Peyer's patch (tissue), 4 donors: Measurements from ENCODE around the gene NLRP1. TPM values are rescaled to one million over a fixed set of nuclear protein-coding genes. Genes with fewer than 3 reads are reported as not detected.

Experiments
- DNase-seq, 3 donors: peaks; one replicate each; pipeline ENCODE4 v3.0.0-alpha.2; 2017 to 2019
- H3K27ac ChIP-seq, 4 donors: fragments of 200-600 bp; sonication (generic); one replicate each; pipeline ENCODE4 v1.5.1; 2016 to 2019
- H3K27me3 ChIP-seq, 2 donors: fragments of 200-600 bp; sonication (generic); one replicate each; pipeline ENCODE4 v1.5.1; 2019
- H3K36me3 ChIP-seq, 3 donors: fragments of 200-600 bp; sonication (generic); one replicate each; pipeline ENCODE4 v1.5.1; 2016 to 2019
- H3K4me1 ChIP-seq, 4 donors: fragments of 200-600 bp; sonication (generic); one replicate each; pipeline ENCODE4 v1.5.1; 2016 to 2019
- H3K4me3 ChIP-seq, 4 donors: fragments of 200-600 bp; sonication (generic); 1 replicate in 3 of 4; 2 replicates in 1 of 4; pipeline ENCODE4 v1.5.1; 2016 to 2019; ENCODE audit warnings: mild to moderate bottlenecking in 1 of 4
- H3K9me3 ChIP-seq, 4 donors: fragments of 200-600 bp; sonication (generic); one replicate each; pipeline ENCODE4 v1.5.1; 2016 to 2019; ENCODE audit warnings: mild to moderate bottlenecking in 1 of 4
- CTCF ChIP-seq, 6 experiments: fragments of 450-650 bp in 4 of 6; fragments of 200-600 bp in 2 of 6; sonication (generic) in 1 of 6; IDR thresholded peaks; one replicate each; pipeline ENCODE4 v1.5.1; 2017 to 2019; ENCODE audit warnings: antibody characterized with exemption in 6 of 6, mild to moderate bottlenecking in 3 of 6, moderate library complexity in 1 of 6
- POLR2A ChIP-seq, 2 donors: fragments of 450-650 bp; IDR thresholded peaks; one replicate each; pipeline ENCODE4 v1.5.1; 2017; ENCODE audit warnings: antibody characterized with exemption in 2 of 2, mild to moderate bottlenecking in 2 of 2, moderate library complexity in 2 of 2
- total RNA-seq, 4 donors: library from RNA; depleted of rRNA; stranded (reverse); fragments of >200 nt; gene quantifications; one replicate each; pipeline ENCODE4 v1.1.0, GENCODE V29; 2016

NLRP1 gene
- total RNA-seq, 4 donors from 2014 or later, result 8.6 to 80.0 (median 18.5) TPM

GRCh38 chr17:5492970-5493369 is 91.3 kb downstream of the NLRP1 start:
- no peak overlapping the region for H3K4me3 ChIP-seq
- no peak for TF ChIP-seq POLR2A (IDR thresholded peaks at IDR 0.05)
- no peak for TF ChIP-seq CTCF (IDR thresholded peaks at IDR 0.05)
- no peak overlapping the region for H3K27ac ChIP-seq
- H3K9me3 ChIP-seq, result no peaks in the 10 kb centered on the region
- DNase-seq, result no peak
- H3K36me3 ChIP-seq, result peaks cover 0 to 28% (median 0%) of the 10 kb centered on the region in 3 donors
- peaks cover 0 to 4% (median 0%) of the 10 kb centered on the region in 4 donors for H3K4me1 ChIP-seq
- no peaks in the 10 kb centered on the region for H3K27me3 ChIP-seq

- Histone ChIP-seq H3K4me1 (peaks cover 0 to 23% (median 14%) of the 10 kb centered on the region in 4 donors), H3K4me3 (no peak overlapping the region), H3K9me3 (no peaks in the 10 kb centered on the region), H3K27me3 (no peaks in the 10 kb centered on the region), H3K36me3 (peaks cover 0 to 37% (median 0%) of the 10 kb centered on the region in 3 donors), H3K27ac (no peak overlapping the region)
- DNase-seq, result no peak
- TF ChIP-seq CTCF (IDR thresholded peaks at IDR 0.05), result no peak
- TF ChIP-seq POLR2A (IDR thresholded peaks at IDR 0.05), result no peak
These were observed 95.6 kb downstream of the NLRP1 start for GRCh38 chr17:5488752-5489151.

GRCh38 chr17:5486206-5487124 is 97.8 kb downstream of the NLRP1 start, which contains the start of gene MIS12:
MIS12 (plus strand) TSS chr17:5486566; CDS start chr17:5488863, 2,297 bp downstream.
- H3K4me3 ChIP-seq, result peak within 1 kb of the TSS; percentile 81 to 90 (median 86)
- TF ChIP-seq CTCF (IDR thresholded peaks at IDR 0.05), result no peak
- peak; percentile 67 to 84 for TF ChIP-seq POLR2A (IDR thresholded peaks at IDR 0.05)
- peak; percentile 98 to 99 (median 99) for DNase-seq
- peaks cover 0 to 51% (median 0%) of the 10 kb centered on the region in 3 donors for H3K36me3 ChIP-seq
- peak within 1 kb of the TSS; percentile 98 to 100 (median 98) for H3K27ac ChIP-seq
- no peaks in the 10 kb centered on the region for H3K27me3 ChIP-seq
- peaks cover 0 to 23% (median 14%) of the 10 kb centered on the region in 4 donors for H3K4me1 ChIP-seq
- H3K9me3 ChIP-seq, result no peaks in the 10 kb centered on the region

GRCh38 chr17:5485270-5486205 is 98.8 kb downstream of the NLRP1 start, which contains the start of gene DERL2:
DERL2 (minus strand) TSS chr17:5486178; CDS start chr17:5486161, 17 bp downstream.
- Histone ChIP-seq H3K9me3 (no peaks in the 10 kb centered on the region), H3K27me3 (no peaks in the 10 kb centered on the region), H3K36me3 (peaks cover 0 to 54% (median 0%) of the 10 kb centered on the region in 3 donors), H3K4me1 (peaks cover 0 to 23% (median 14%) of the 10 kb centered on the region in 4 donors), H3K27ac (peak within 1 kb of the TSS; percentile 98 to 100 (median 98)), H3K4me3 (peak within 1 kb of the TSS; percentile 81 to 90 (median 86))
- no peak for DNase-seq
- TF ChIP-seq CTCF (IDR thresholded peaks at IDR 0.05) (no peak), POLR2A (IDR thresholded peaks at IDR 0.05) (peak; percentile 41 to 46)

GRCh38 chr17:5481451-5481850 is 102.9 kb downstream of the NLRP1 start:
- Histone ChIP-seq H3K4me1 (peaks cover 0 to 10% (median 6%) of the 10 kb centered on the region in 4 donors), H3K36me3 (peaks cover 0 to 71% (median 0%) of the 10 kb centered on the region in 3 donors), H3K9me3 (no peaks in the 10 kb centered on the region), H3K27ac (no peak overlapping the region), H3K27me3 (no peaks in the 10 kb centered on the region), H3K4me3 (no peak overlapping the region)
- TF ChIP-seq POLR2A (IDR thresholded peaks at IDR 0.05) (no peak), CTCF (IDR thresholded peaks at IDR 0.05) (no peak)
- DNase-seq, result no peak
